Activated T-helper 17 cell treated with anti-CD3 and anti-CD28 coated beads, Interleukin-2, amount 50 U/mL, for 72 hours (primary cell): ENCODE data around the gene CDH26. TPM values are rescaled to one million over a fixed set of nuclear protein-coding genes. Genes with fewer than 3 reads are reported as not detected.

Experiments used
- ATAC-seq: fragments of 150-1000 bp; cut with Tn5 transposase; replicated peaks from 2 replicates; pipeline ENCODE4 v1.10.0; 2021; ENCODE audit warnings: mild to moderate bottlenecking, moderate library complexity
- H3K27ac Mint-ChIP-seq: one replicate; pipeline ENCODE4 v1.8.0; 2022; ENCODE audit warnings: mixed read lengths
- H3K27me3 Mint-ChIP-seq: one replicate; pipeline ENCODE4 v1.8.0; 2022; ENCODE audit warnings: mixed read lengths
- H3K36me3 Mint-ChIP-seq: one replicate; pipeline ENCODE4 v1.8.0; 2022; ENCODE audit warnings: low read depth, mild to moderate bottlenecking, mixed read lengths
- H3K4me1 Mint-ChIP-seq: one replicate; pipeline ENCODE4 v1.8.0; 2022; ENCODE audit warnings: mixed read lengths
- H3K4me3 Mint-ChIP-seq: one replicate; pipeline ENCODE4 v1.8.0; 2022; ENCODE audit warnings: mild to moderate bottlenecking, mixed read lengths
- H3K9me3 Mint-ChIP-seq: one replicate; pipeline ENCODE4 v1.8.0; 2022; ENCODE audit warnings: mixed read lengths
- total RNA-seq, 2 donors: library from RNA; stranded (reverse); gene quantifications; one replicate each; pipeline ENCODE4 v1.2.3, GENCODE V29; 2022

CDH26 gene
- total RNA-seq = 1 to 10 TPM in 1 of 2 donors, under 1 TPM in 1; 0.56 to 2.6 TPM

DNA sequence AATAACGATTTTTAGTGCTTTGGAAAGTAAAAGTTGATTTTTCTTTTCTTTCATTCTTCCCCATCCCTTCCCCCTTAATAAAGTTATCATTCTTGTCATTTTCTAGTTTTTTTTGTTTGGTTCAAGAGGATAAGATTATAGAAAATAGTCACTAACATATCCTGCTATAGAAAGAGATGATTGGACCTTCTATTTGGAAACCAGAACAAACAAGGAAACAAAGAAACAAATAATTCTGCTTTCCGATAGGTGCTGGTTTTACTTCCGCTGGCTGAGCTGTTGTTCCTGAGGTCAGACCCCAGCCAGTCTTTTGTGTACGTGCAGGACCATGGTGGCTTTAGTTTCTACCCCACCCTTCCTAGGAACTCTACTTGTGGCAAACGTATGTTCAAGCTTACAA is at the start of gene CDH26:
Gene CDH26, plus strand, starts transcription at position 301 of the 400 bp plus-strand sequence. CDS start 304 bp downstream, outside the sequence.
- no peak for ATAC-seq
- no peaks in the 10 kb centered on the region for H3K9me3 Mint-ChIP-seq
- H3K36me3 Mint-ChIP-seq = peaks cover 6% of the 10 kb centered on the region
- no peak within 1 kb of the TSS for H3K4me3 Mint-ChIP-seq
- H3K4me1 Mint-ChIP-seq = no peaks in the 10 kb centered on the region
- H3K27me3 Mint-ChIP-seq = no peaks in the 10 kb centered on the region
- H3K27ac Mint-ChIP-seq = no peak within 1 kb of the TSS

DNA sequence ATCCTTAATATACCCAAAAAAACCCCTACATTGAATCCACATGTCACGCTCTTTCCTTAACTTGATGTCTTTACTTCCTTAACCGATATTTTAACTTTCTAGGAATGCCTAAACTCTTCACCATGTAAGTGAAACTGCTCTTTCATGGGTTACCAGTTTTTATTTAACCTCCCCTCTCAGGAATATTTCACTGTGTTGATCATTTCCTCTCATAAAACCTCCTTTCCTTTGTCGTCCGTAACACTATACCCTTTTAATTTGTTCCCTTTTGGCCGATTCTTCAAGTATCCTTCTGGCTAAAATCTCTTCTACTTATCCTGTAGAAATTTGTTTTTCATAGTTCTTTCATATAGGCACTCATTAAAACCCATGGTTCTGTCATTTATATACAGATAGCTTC is 49.4 kb upstream of the CDH26 start:
- no peaks in the 10 kb centered on the region for H3K4me1 Mint-ChIP-seq
- H3K27ac Mint-ChIP-seq = no peak overlapping the region
- H3K36me3 Mint-ChIP-seq = no peaks in the 10 kb centered on the region
- no peak overlapping the region for H3K4me3 Mint-ChIP-seq
- H3K27me3 Mint-ChIP-seq = no peaks in the 10 kb centered on the region
- no peaks in the 10 kb centered on the region for H3K9me3 Mint-ChIP-seq
- no peak for ATAC-seq

DNA sequence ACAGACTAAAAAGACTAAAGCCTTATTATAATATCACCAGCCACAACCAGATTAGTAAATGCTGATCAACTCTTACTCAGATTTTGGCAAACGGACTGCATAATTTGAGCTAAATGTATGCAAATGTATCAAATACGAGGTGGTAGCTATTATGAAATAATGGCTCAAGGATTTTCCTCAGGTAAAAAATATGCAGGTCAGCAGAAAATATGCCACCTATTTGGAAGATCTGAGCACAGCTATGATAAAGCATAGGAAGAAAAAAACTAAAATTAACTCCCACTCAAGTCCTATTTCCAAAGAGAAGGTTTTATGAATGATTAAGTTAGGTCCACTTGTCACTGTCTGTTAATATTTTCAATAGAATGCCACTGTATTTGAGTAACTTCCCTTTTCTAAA is 47.2 kb upstream of the CDH26 start:
- Mint-ChIP-seq H3K36me3 (no peaks in the 10 kb centered on the region), H3K4me1 (no peaks in the 10 kb centered on the region), H3K4me3 (no peak overlapping the region), H3K27me3 (no peaks in the 10 kb centered on the region), H3K27ac (no peak overlapping the region), H3K9me3 (no peaks in the 10 kb centered on the region)
- ATAC-seq = no peak

DNA sequence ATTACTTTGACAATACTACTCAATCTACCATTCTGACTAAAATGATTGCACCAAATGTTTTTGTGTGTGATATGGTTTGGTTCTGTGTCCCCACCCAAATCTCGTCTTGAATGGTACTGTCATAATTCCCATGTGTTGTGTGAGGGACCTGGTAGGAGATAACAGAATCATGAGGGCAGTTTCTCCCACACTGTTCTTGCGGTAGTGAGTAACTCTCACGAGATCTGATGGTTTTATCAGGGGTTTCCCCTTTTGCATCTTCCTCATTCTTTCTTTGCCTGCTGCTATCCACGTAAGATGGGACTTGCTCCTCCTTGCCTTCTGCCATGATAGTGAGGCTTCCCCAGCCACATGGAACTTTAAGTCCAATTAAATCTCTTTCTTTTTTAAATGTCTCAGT is 45.6 kb upstream of the CDH26 start:
- no peak overlapping the region for H3K27ac Mint-ChIP-seq
- no peaks in the 10 kb centered on the region for H3K9me3 Mint-ChIP-seq
- H3K4me1 Mint-ChIP-seq = no peaks in the 10 kb centered on the region
- ATAC-seq = peak; percentile 56
- H3K4me3 Mint-ChIP-seq = no peak overlapping the region
- no peaks in the 10 kb centered on the region for H3K27me3 Mint-ChIP-seq
- no peaks in the 10 kb centered on the region for H3K36me3 Mint-ChIP-seq

DNA sequence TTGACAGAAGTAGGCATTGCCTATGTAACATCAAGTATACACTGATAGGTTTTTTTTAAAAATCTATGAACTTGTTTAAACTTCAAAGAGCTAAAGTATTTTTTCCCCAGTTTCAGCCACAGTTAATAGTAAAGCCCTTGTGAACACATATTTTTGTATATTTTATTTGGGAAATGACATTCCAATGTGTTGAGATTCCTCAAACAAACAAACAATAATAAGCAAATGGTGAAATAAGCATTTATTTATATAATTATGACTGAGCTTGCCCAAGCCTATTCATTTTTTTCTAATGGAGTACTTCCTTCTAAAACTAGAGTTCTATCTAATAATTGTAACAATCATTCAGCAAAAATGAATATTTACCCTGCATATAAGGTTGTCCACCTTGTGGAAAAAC is 37.3 kb upstream of the CDH26 start:
- ATAC-seq = no peak
- no peak overlapping the region for H3K4me3 Mint-ChIP-seq
- no peaks in the 10 kb centered on the region for H3K36me3 Mint-ChIP-seq
- H3K4me1 Mint-ChIP-seq = no peaks in the 10 kb centered on the region
- H3K27ac Mint-ChIP-seq = no peak overlapping the region
- H3K9me3 Mint-ChIP-seq = no peaks in the 10 kb centered on the region
- no peaks in the 10 kb centered on the region for H3K27me3 Mint-ChIP-seq

DNA sequence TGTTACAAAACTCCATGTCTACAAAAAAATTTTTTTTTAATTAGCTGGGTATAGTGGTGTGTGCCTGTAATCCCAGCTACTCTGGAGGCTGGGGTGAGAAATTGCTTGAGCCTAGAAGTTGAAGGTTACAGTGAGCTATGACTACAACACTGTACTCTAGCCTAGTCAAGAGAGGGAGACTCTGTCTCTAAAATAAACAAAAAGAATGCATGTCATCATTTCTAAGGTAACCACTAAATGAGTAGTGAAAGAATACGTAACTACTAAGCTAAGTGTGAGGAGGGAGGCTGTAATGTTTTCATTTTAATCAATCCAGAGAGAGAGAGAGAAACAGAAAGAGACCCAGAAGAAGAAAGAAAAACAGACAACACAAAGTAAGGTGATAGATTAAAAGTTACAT is 34.7 kb upstream of the CDH26 start:
- ATAC-seq = peak; percentile 45

DNA sequence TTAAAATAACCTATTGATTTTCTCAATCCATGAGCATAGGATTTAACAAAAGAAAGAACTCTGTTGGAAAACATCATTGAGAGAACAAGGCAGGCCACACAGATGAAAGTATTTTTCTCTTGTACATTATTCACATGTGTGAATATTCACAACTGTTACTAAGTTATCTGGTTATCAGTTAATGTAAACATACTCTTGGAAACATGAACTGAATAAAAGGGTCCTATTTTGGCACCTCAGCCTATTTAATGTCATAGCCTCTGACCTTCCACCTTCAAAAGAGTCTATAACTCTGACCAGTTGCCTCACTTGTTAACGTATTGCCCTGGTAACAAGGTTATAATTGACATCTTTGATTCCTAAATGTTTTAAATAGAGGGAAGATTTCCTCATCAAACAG is 32.9 kb upstream of the CDH26 start:
- no peak for ATAC-seq
- no peak overlapping the region for H3K4me3 Mint-ChIP-seq
- H3K27ac Mint-ChIP-seq = no peak overlapping the region
- H3K27me3 Mint-ChIP-seq = no peaks in the 10 kb centered on the region
- H3K36me3 Mint-ChIP-seq = no peaks in the 10 kb centered on the region
- H3K9me3 Mint-ChIP-seq = no peaks in the 10 kb centered on the region
- no peaks in the 10 kb centered on the region for H3K4me1 Mint-ChIP-seq

More for the DNA sequence above, 34.7 kb upstream of the CDH26 start:
- no peaks in the 10 kb centered on the region for H3K36me3 Mint-ChIP-seq
- H3K27ac Mint-ChIP-seq = no peak overlapping the region
- H3K27me3 Mint-ChIP-seq = no peaks in the 10 kb centered on the region
- no peak overlapping the region for H3K4me3 Mint-ChIP-seq
- no peaks in the 10 kb centered on the region for H3K4me1 Mint-ChIP-seq
- H3K9me3 Mint-ChIP-seq = no peaks in the 10 kb centered on the region

DNA sequence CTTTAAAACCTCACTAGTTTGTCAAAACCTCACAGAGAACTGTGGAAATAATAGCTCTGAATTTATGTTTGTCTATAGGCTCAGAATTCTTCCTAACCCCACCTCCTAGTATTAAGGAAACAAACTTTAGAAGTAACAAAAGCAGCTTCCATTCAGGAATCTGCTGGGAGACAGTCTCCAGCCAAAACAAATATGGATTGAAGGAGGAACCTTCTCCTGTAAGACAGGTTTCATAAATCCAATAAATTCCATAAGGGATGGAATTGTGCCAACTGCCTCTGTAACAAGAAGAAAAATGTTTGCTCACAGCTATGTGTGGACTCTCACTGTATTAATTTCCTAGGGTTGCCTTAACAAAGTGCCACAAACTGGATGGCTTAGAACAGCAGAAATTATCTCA is 32.3 kb upstream of the CDH26 start:
- no peaks in the 10 kb centered on the region for H3K4me1 Mint-ChIP-seq
- H3K4me3 Mint-ChIP-seq = no peak overlapping the region
- no peak overlapping the region for H3K27ac Mint-ChIP-seq

DNA sequence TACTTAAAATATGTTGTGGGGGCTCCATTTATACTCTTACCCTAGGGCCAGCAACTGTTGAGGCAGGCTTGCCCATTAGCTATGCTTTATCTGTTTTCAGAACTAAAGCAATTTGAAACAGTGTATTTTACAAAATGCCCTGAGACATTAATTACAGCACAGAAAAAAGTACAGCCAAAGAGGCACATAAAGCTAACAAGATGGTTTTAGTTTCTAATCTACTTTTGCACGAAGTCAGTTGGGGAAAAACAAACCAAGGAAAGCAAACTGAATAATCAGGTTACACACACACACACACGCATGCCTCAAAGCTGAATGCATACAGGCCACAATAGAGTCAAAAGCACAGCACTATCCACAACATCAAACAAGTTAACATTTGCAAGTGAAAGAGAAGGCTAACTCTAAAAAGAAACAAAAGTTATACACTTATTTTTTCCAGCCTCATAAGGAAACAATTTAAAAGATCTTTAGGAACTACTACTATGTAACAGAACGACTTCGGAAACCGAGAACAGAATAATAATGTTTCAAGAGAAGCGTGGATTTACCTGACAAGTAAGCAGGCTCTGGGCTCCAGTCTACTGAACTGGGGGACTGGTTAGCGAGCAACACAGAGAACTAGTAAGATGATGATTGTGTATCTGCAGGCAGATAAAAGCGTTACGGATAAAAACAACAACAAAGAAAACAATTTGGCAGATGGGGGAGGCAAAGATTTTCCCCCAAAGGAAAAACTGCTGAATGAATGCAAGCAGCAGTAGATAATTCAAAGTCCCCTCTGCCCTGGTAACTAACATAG is 26.5 kb upstream of the CDH26 start:
- H3K36me3 Mint-ChIP-seq = no peaks in the 10 kb centered on the region
- peak overlapping the region; percentile 72 for H3K4me3 Mint-ChIP-seq
- H3K9me3 Mint-ChIP-seq = no peaks in the 10 kb centered on the region
- peak; percentile 38 for ATAC-seq
- H3K4me1 Mint-ChIP-seq = no peaks in the 10 kb centered on the region
- no peaks in the 10 kb centered on the region for H3K27me3 Mint-ChIP-seq
- H3K27ac Mint-ChIP-seq = peak overlapping the region; percentile 31

More for the DNA sequence above, 32.3 kb upstream of the CDH26 start:
- no peaks in the 10 kb centered on the region for H3K9me3 Mint-ChIP-seq
- no peaks in the 10 kb centered on the region for H3K27me3 Mint-ChIP-seq
- ATAC-seq = no peak
- H3K36me3 Mint-ChIP-seq = no peaks in the 10 kb centered on the region

DNA sequence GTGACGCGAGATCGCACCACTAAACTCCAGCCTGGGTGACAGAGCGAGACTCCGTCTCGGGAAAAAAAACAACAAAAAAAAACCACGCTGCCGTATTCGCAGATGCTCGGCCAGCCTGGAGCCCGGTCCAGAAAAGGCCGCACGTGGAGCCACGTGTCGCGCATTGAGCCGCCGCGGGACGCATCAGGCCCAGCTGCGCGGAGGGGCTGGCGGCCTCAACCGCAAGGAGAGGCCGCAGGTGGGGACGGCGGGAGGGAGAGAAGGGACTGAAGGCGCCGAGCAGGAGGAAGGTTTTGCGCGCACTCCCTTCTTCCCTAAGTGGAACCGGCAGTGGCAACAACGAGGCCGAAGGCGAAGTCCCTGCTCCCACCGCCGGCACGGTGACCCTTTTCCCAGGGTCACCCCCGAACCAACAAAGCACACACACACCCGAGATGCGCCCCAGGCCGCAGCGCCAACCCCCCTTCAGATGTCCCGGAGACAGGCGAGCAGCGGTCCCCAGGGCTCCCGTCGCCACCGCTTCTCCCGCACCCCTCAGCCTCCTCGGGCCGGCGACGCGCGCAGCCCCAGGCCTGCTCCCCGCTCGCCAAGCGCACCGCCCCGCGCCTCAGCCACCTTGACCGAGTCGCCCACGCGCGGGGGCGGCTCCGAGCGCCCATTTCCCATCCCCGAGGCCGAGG is 25.5 kb upstream of the CDH26 start:
- no peak for ATAC-seq
- H3K4me3 Mint-ChIP-seq = peak overlapping the region; percentile 26
- no peak overlapping the region for H3K27ac Mint-ChIP-seq

DNA sequence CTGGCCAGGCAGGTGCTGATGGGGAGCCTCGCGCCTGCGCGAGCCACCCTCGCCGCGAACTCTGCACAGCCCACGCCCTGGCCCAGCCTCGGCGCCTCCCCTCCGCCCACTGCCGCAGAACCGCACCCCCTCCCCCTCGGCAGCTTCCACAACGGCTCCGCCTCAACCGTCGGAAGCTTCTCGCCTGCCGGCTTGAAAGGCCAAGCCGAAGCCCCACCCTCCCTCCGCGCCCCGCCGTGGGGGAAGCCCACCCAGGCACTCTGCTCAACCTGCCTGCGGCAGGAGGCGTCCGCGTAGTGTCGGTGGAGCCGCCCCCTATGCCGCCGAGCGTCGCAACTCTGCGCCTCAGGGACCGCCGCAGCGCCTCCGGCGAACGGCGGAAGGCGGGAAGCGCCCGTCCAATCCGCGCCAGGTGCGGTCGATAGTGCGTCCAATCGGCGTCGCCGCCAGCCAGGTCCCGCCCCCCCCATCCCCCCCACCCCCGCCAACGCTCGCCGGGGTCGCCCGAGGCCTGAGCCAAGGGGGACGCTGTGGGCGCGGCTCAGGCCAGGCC is 24.9 kb upstream of the CDH26 start, which contains the start of gene SYCP2:
Gene SYCP2, minus strand, starts transcription at position 342 of the 553 bp plus-strand sequence. CDS start 11,224 bp downstream, outside the sequence.
- H3K36me3 Mint-ChIP-seq = no peaks in the 10 kb centered on the region
- no peaks in the 10 kb centered on the region for H3K27me3 Mint-ChIP-seq
- H3K4me3 Mint-ChIP-seq = peak within 1 kb of the TSS; percentile 73
- ATAC-seq = peak; percentile 70
- H3K27ac Mint-ChIP-seq = peak within 1 kb of the TSS; percentile 61
- H3K9me3 Mint-ChIP-seq = no peaks in the 10 kb centered on the region
- peaks cover 6% of the 10 kb centered on the region for H3K4me1 Mint-ChIP-seq

More for the DNA sequence above, 25.5 kb upstream of the CDH26 start:
- Mint-ChIP-seq H3K4me1 (no peaks in the 10 kb centered on the region), H3K27me3 (no peaks in the 10 kb centered on the region), H3K9me3 (no peaks in the 10 kb centered on the region), H3K36me3 (no peaks in the 10 kb centered on the region)

DNA sequence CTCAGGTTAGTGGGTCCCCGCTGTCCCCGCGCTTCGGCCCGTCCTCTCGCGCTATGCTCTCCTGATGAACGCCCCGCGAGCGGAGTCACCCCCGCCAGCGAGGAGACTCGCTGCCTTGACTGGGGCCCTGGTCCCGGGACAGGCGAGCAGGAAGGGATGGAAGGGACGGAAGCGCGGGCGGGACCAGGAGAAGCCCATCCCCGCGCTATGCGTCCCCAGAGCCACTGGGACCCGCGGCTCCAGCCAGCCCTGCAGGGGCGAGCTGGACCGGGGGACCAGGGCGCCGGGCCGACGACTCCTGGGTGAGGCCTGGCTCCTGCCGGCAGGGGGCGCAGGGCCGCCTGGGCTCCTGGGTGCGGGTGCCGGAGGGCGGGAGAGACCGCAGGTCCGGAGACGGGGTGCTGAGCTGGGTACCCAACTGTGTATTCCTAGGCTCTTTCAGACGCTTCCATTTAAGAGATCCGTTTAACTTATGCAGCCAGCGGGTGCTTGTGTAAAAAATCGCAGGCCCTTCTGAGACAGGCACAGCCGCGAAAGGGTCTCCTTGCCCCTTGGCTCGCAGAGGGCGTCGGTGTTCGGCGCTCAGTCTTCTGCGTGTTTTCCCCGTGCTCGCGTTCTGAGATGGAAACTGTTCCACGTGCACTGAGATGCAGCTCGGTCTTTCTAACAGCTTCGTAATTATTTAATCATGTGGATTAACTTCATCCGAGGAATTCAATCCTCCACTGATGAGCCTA is 24.2 kb upstream of the CDH26 start:
- no peaks in the 10 kb centered on the region for H3K36me3 Mint-ChIP-seq
- peaks cover 11% of the 10 kb centered on the region for H3K4me1 Mint-ChIP-seq
- H3K27ac Mint-ChIP-seq = peak overlapping the region; percentile 61
- peak; percentile 91 for ATAC-seq
- H3K4me3 Mint-ChIP-seq = peak overlapping the region; percentile 73
- no peaks in the 10 kb centered on the region for H3K27me3 Mint-ChIP-seq
- no peaks in the 10 kb centered on the region for H3K9me3 Mint-ChIP-seq

DNA sequence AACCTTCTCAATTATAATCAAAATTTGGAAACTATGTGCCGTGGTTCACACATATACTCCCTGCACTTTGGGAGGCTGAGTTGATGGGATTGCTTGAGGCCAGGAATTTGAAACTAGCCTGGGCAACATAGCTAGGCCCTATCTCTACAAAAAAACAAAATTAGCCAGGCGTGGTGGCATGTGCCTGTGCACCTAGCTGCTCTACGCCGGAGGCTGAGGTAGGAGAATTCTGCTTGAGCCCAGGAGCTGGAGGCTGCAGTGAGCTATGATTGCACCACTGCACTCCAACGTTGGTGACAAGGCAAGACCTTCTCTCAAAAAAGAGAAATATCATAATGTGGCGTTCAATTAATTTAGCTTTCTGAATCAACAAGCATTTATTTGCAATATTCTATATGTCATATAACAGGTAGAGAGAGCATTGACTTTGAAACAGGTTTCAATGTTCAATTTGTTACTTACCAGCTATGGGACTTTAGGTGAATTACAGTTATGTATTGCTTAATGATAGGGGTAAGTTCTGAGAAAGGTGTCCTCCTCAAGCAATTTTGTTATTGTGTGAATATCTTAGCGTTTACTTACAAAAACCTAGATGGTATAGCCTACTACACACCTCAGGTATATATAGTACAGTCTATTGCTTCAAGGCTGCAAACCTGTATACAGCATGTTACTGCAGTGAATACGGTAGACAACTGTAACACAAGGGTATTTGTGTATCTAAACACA is 22.6 kb upstream of the CDH26 start:
- H3K27ac Mint-ChIP-seq = no peak overlapping the region
- no peaks in the 10 kb centered on the region for H3K9me3 Mint-ChIP-seq
- peaks cover 11% of the 10 kb centered on the region for H3K4me1 Mint-ChIP-seq
- ATAC-seq = no peak
- H3K27me3 Mint-ChIP-seq = no peaks in the 10 kb centered on the region
- H3K36me3 Mint-ChIP-seq = no peaks in the 10 kb centered on the region
- no peak overlapping the region for H3K4me3 Mint-ChIP-seq

DNA sequence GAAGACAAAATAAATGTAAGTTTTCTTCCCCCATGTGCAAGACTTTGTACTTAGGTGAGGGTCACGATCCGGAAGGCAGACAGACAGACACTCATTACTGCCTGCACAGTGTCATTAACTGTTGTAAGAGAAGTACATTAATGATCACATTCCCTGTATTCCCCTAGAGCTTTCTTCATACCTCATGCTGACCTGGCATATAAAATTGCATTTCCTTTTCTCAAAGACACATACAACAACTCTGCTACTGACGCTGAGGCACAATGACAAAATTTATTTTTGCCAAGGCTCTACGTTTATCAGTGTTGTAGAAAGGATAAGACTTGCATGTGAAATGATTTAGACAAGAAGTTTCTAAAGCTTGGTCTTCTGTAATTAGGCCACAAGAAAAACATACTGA is 21.8 kb upstream of the CDH26 start:
- H3K36me3 Mint-ChIP-seq = peaks cover 5% of the 10 kb centered on the region
- no peaks in the 10 kb centered on the region for H3K9me3 Mint-ChIP-seq
- no peak overlapping the region for H3K27ac Mint-ChIP-seq
- no peak overlapping the region for H3K4me3 Mint-ChIP-seq
- H3K27me3 Mint-ChIP-seq = no peaks in the 10 kb centered on the region
- no peak for ATAC-seq
- H3K4me1 Mint-ChIP-seq = peaks cover 16% of the 10 kb centered on the region
